ENCODE results near the gene CATSPERE.
"Not testable (repeated sequence)": the region's sequence is repeated elsewhere in the genome, so short reads cannot be mapped to it uniquely, and the experiment has no call there.

The CATSPERE gene

GRCh38 chr1:244576259-244576892 is 115.3 kb downstream of the CATSPERE start:
- Histone ChIP-seq H3K27me3 (ENCODE audit: control insufficient read depth in 2 of 2, insufficient read depth in 2 of 2, low read length in 2 of 2) (no peaks in the 10 kb centered on the region), H3K4me3 (ENCODE audit: low read length in 2 of 2) (no peak overlapping the region), H3K27ac (ENCODE audit: low read depth in 2 of 2, low read length in 2 of 2) (no peak overlapping the region), H3K4me1 (ENCODE audit: control insufficient read depth in 2 of 2, insufficient read depth in 2 of 2, low read length in 2 of 2) (no peaks in the 10 kb centered on the region), H3K9ac (ENCODE audit: low read depth in 1 of 2, low read length in 2 of 2) (no peak overlapping the region), H3K9me3 (ENCODE audit: control insufficient read depth in 2 of 2, low read length in 2 of 2) (peaks cover 16 to 20% of the 10 kb centered on the region in 2 donors), H3K36me3 (ENCODE audit: control insufficient read depth in 2 of 2, insufficient read depth in 2 of 2, low read length in 2 of 2) (no peaks in the 10 kb centered on the region)

GRCh38 chr1:244578205-244578604 is 117.1 kb downstream of the CATSPERE start:
- not testable (repeated sequence) for H3K9ac ChIP-seq (ENCODE audit: low read depth in 1 of 2, low read length in 2 of 2); H3K36me3 ChIP-seq (ENCODE audit: control insufficient read depth in 2 of 2, insufficient read depth in 2 of 2, low read length in 2 of 2); H3K27me3 ChIP-seq (ENCODE audit: control insufficient read depth in 2 of 2, insufficient read depth in 2 of 2, low read length in 2 of 2); H3K4me1 ChIP-seq (ENCODE audit: control insufficient read depth in 2 of 2, insufficient read depth in 2 of 2, low read length in 2 of 2); H3K4me3 ChIP-seq (ENCODE audit: low read length in 2 of 2); H3K27ac ChIP-seq (ENCODE audit: low read depth in 2 of 2, low read length in 2 of 2)
- H3K9me3 ChIP-seq (ENCODE audit: control insufficient read depth in 2 of 2, low read length in 2 of 2): peaks cover 16 to 20% of the 10 kb centered on the region in 2 donors

GRCh38 chr1:244583358-244583982 is 122.4 kb downstream of the CATSPERE start:
- H3K4me3 ChIP-seq (ENCODE audit: low read length in 2 of 2): no peak overlapping the region
- no peaks in the 10 kb centered on the region for H3K36me3 ChIP-seq (ENCODE audit: control insufficient read depth in 2 of 2, insufficient read depth in 2 of 2, low read length in 2 of 2)
- H3K4me1 ChIP-seq (ENCODE audit: control insufficient read depth in 2 of 2, insufficient read depth in 2 of 2, low read length in 2 of 2): no peaks in the 10 kb centered on the region
- H3K27ac ChIP-seq (ENCODE audit: low read depth in 2 of 2, low read length in 2 of 2): no peak overlapping the region
- H3K27me3 ChIP-seq (ENCODE audit: control insufficient read depth in 2 of 2, insufficient read depth in 2 of 2, low read length in 2 of 2): no peaks in the 10 kb centered on the region
- H3K9ac ChIP-seq (ENCODE audit: low read depth in 1 of 2, low read length in 2 of 2): no peak overlapping the region
- no peaks in the 10 kb centered on the region for H3K9me3 ChIP-seq (ENCODE audit: control insufficient read depth in 2 of 2, low read length in 2 of 2)

GRCh38 chr1:244585867-244586266 is 124.8 kb downstream of the CATSPERE start:
- H3K36me3 ChIP-seq (ENCODE audit: control insufficient read depth in 2 of 2, insufficient read depth in 2 of 2, low read length in 2 of 2): no peaks in the 10 kb centered on the region
- H3K27me3 ChIP-seq (ENCODE audit: control insufficient read depth in 2 of 2, insufficient read depth in 2 of 2, low read length in 2 of 2): no peaks in the 10 kb centered on the region
- no peak overlapping the region for H3K9ac ChIP-seq (ENCODE audit: low read depth in 1 of 2, low read length in 2 of 2)
- peaks cover 0 to 2% of the 10 kb centered on the region in 2 donors for H3K9me3 ChIP-seq (ENCODE audit: control insufficient read depth in 2 of 2, low read length in 2 of 2)
- no peaks in the 10 kb centered on the region for H3K4me1 ChIP-seq (ENCODE audit: control insufficient read depth in 2 of 2, insufficient read depth in 2 of 2, low read length in 2 of 2)
- no peak overlapping the region for H3K4me3 ChIP-seq (ENCODE audit: low read length in 2 of 2)
- H3K27ac ChIP-seq (ENCODE audit: low read depth in 2 of 2, low read length in 2 of 2): no peak overlapping the region

GRCh38 chr1:244590670-244591069 is 129.6 kb downstream of the CATSPERE start:
- H3K27ac ChIP-seq (ENCODE audit: low read depth in 2 of 2, low read length in 2 of 2): no peak overlapping the region
- H3K4me1 ChIP-seq (ENCODE audit: control insufficient read depth in 2 of 2, insufficient read depth in 2 of 2, low read length in 2 of 2): no peaks in the 10 kb centered on the region

GRCh38 chr1:244598611-244599010 is 137.5 kb downstream of the CATSPERE start:
- no peaks in the 10 kb centered on the region for H3K36me3 ChIP-seq (ENCODE audit: control insufficient read depth in 2 of 2, insufficient read depth in 2 of 2, low read length in 2 of 2)
- no peaks in the 10 kb centered on the region for H3K4me1 ChIP-seq (ENCODE audit: control insufficient read depth in 2 of 2, insufficient read depth in 2 of 2, low read length in 2 of 2)
- H3K27me3 ChIP-seq (ENCODE audit: control insufficient read depth in 2 of 2, insufficient read depth in 2 of 2, low read length in 2 of 2): no peaks in the 10 kb centered on the region
- H3K9me3 ChIP-seq (ENCODE audit: control insufficient read depth in 2 of 2, low read length in 2 of 2): no peaks in the 10 kb centered on the region
- no peak overlapping the region for H3K4me3 ChIP-seq (ENCODE audit: low read length in 2 of 2)
- no peak overlapping the region for H3K9ac ChIP-seq (ENCODE audit: low read depth in 1 of 2, low read length in 2 of 2)
- H3K27ac ChIP-seq (ENCODE audit: low read depth in 2 of 2, low read length in 2 of 2): no peak overlapping the region

More at GRCh38 chr1:244590670-244591069, 129.6 kb downstream of the CATSPERE start:
- H3K36me3 ChIP-seq (ENCODE audit: control insufficient read depth in 2 of 2, insufficient read depth in 2 of 2, low read length in 2 of 2): no peaks in the 10 kb centered on the region
- H3K9ac ChIP-seq (ENCODE audit: low read depth in 1 of 2, low read length in 2 of 2): no peak overlapping the region
- peaks cover 0 to 2% of the 10 kb centered on the region in 2 donors for H3K9me3 ChIP-seq (ENCODE audit: control insufficient read depth in 2 of 2, low read length in 2 of 2)
- no peaks in the 10 kb centered on the region for H3K27me3 ChIP-seq (ENCODE audit: control insufficient read depth in 2 of 2, insufficient read depth in 2 of 2, low read length in 2 of 2)
- no peak overlapping the region for H3K4me3 ChIP-seq (ENCODE audit: low read length in 2 of 2)

- H3K4me3 ChIP-seq (ENCODE audit: low read length in 2 of 2): no peak overlapping the region
- peak overlapping the region in 1 of 2 donors; percentile 12 for H3K27ac ChIP-seq (ENCODE audit: low read depth in 2 of 2, low read length in 2 of 2)
- H3K4me1 ChIP-seq (ENCODE audit: control insufficient read depth in 2 of 2, insufficient read depth in 2 of 2, low read length in 2 of 2): no peaks in the 10 kb centered on the region
- no peaks in the 10 kb centered on the region for H3K36me3 ChIP-seq (ENCODE audit: control insufficient read depth in 2 of 2, insufficient read depth in 2 of 2, low read length in 2 of 2)
- H3K9me3 ChIP-seq (ENCODE audit: control insufficient read depth in 2 of 2, low read length in 2 of 2): no peaks in the 10 kb centered on the region
- H3K27me3 ChIP-seq (ENCODE audit: control insufficient read depth in 2 of 2, insufficient read depth in 2 of 2, low read length in 2 of 2): no peaks in the 10 kb centered on the region
- H3K9ac ChIP-seq (ENCODE audit: low read depth in 1 of 2, low read length in 2 of 2): no peak overlapping the region
Measured at GRCh38 chr1:244599937-244600350, 138.9 kb downstream of the CATSPERE start.

GRCh38 chr1:244601336-244601735 is 140.3 kb downstream of the CATSPERE start:
- H3K27me3 ChIP-seq (ENCODE audit: control insufficient read depth in 2 of 2, insufficient read depth in 2 of 2, low read length in 2 of 2): no peaks in the 10 kb centered on the region
- H3K36me3 ChIP-seq (ENCODE audit: control insufficient read depth in 2 of 2, insufficient read depth in 2 of 2, low read length in 2 of 2): no peaks in the 10 kb centered on the region
- no peaks in the 10 kb centered on the region for H3K4me1 ChIP-seq (ENCODE audit: control insufficient read depth in 2 of 2, insufficient read depth in 2 of 2, low read length in 2 of 2)
- H3K9ac ChIP-seq (ENCODE audit: low read depth in 1 of 2, low read length in 2 of 2): no peak overlapping the region
- no peak overlapping the region for H3K4me3 ChIP-seq (ENCODE audit: low read length in 2 of 2)
- H3K9me3 ChIP-seq (ENCODE audit: control insufficient read depth in 2 of 2, low read length in 2 of 2): no peaks in the 10 kb centered on the region
- H3K27ac ChIP-seq (ENCODE audit: low read depth in 2 of 2, low read length in 2 of 2): no peak overlapping the region

- Histone ChIP-seq H3K36me3 (ENCODE audit: control insufficient read depth in 2 of 2, insufficient read depth in 2 of 2, low read length in 2 of 2) (no peaks in the 10 kb centered on the region), H3K4me3 (ENCODE audit: low read length in 2 of 2) (no peak overlapping the region), H3K9ac (ENCODE audit: low read depth in 1 of 2, low read length in 2 of 2) (no peak overlapping the region), H3K4me1 (ENCODE audit: control insufficient read depth in 2 of 2, insufficient read depth in 2 of 2, low read length in 2 of 2) (no peaks in the 10 kb centered on the region), H3K9me3 (ENCODE audit: control insufficient read depth in 2 of 2, low read length in 2 of 2) (no peaks in the 10 kb centered on the region), H3K27ac (ENCODE audit: low read depth in 2 of 2, low read length in 2 of 2) (no peak overlapping the region), H3K27me3 (ENCODE audit: control insufficient read depth in 2 of 2, insufficient read depth in 2 of 2, low read length in 2 of 2) (no peaks in the 10 kb centered on the region)
Measured at GRCh38 chr1:244603498-244603897, 142.4 kb downstream of the CATSPERE start.

GRCh38 chr1:244605835-244606370 is 144.8 kb downstream of the CATSPERE start:
- H3K9ac ChIP-seq (ENCODE audit: low read depth in 1 of 2, low read length in 2 of 2): no peak overlapping the region
- H3K9me3 ChIP-seq (ENCODE audit: control insufficient read depth in 2 of 2, low read length in 2 of 2): no peaks in the 10 kb centered on the region
- no peak overlapping the region for H3K27ac ChIP-seq (ENCODE audit: low read depth in 2 of 2, low read length in 2 of 2)
- no peaks in the 10 kb centered on the region for H3K27me3 ChIP-seq (ENCODE audit: control insufficient read depth in 2 of 2, insufficient read depth in 2 of 2, low read length in 2 of 2)
- H3K4me1 ChIP-seq (ENCODE audit: control insufficient read depth in 2 of 2, insufficient read depth in 2 of 2, low read length in 2 of 2): no peaks in the 10 kb centered on the region
- no peak overlapping the region for H3K4me3 ChIP-seq (ENCODE audit: low read length in 2 of 2)
- no peaks in the 10 kb centered on the region for H3K36me3 ChIP-seq (ENCODE audit: control insufficient read depth in 2 of 2, insufficient read depth in 2 of 2, low read length in 2 of 2)
